ENCODE results near the gene CCRL2. TPM values are rescaled to one million over a fixed set of nuclear protein-coding genes. Genes with fewer than 3 reads are reported as not detected.

CCRL2 gene
- total RNA-seq, 1 donor from 2014 or later: not detected

GRCh38 chr3:46369151-46369550 is 37.9 kb upstream of the CCRL2 start:
- no peak for TF ChIP-seq CTCF (IDR thresholded peaks at IDR 0.05)
- Mint-ChIP-seq H3K36me3 (ENCODE audit: unreplicated experiment) (no peaks in the 10 kb centered on the region), H3K27me3 (ENCODE audit: unreplicated experiment) (peaks cover 67% of the 10 kb centered on the region), H3K4me3 (ENCODE audit: unreplicated experiment) (no peak overlapping the region), H3K4me1 (ENCODE audit: unreplicated experiment) (no peaks in the 10 kb centered on the region), H3K9me3 (ENCODE audit: unreplicated experiment) (no peaks in the 10 kb centered on the region), H3K27ac (ENCODE audit: unreplicated experiment) (no peak overlapping the region)
- DNase-seq (ENCODE audit: extremely low spot score, unreplicated experiment): peak; percentile 25

- Mint-ChIP-seq H3K9me3 (ENCODE audit: unreplicated experiment) (no peaks in the 10 kb centered on the region), H3K27me3 (ENCODE audit: unreplicated experiment) (peaks cover 70% of the 10 kb centered on the region), H3K27ac (ENCODE audit: unreplicated experiment) (no peak overlapping the region), H3K36me3 (ENCODE audit: unreplicated experiment) (no peaks in the 10 kb centered on the region), H3K4me1 (ENCODE audit: unreplicated experiment) (no peaks in the 10 kb centered on the region), H3K4me3 (ENCODE audit: unreplicated experiment) (no peak overlapping the region)
- no peak for TF ChIP-seq CTCF (IDR thresholded peaks at IDR 0.05)
- peak; percentile 13 for DNase-seq (ENCODE audit: extremely low spot score, unreplicated experiment)
Observed at GRCh38 chr3:46369675-46370132, 37.4 kb upstream of the CCRL2 start.

DNA sequence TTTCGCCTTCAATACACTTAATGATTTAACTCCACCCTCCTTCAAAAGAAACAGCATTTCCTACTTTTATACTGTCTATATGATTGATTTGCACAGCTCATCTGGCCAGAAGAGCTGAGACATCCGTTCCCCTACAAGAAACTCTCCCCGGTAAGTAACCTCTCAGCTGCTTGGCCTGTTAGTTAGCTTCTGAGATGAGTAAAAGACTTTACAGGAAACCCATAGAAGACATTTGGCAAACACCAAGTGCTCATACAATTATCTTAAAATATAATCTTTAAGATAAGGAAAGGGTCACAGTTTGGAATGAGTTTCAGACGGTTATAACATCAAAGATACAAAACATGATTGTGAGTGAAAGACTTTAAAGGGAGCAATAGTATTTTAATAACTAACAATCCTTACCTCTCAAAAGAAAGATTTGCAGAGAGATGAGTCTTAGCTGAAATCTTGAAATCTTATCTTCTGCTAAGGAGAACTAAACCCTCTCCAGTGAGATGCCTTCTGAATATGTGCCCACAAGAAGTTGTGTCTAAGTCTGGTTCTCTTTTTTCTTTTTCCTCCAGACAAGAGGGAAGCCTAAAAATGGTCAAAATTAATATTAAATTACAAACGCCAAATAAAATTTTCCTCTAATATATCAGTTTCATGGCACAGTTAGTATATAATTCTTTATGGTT is 36.1 kb upstream of the CCRL2 start, which contains the start of gene CCR5:
TSS of gene CCR5 (plus strand) at position 108 of the 680 bp plus-strand sequence. CDS start 1,957 bp downstream, outside the sequence.
- no peak for DNase-seq (ENCODE audit: extremely low spot score, unreplicated experiment)
- no peaks in the 10 kb centered on the region for H3K4me1 Mint-ChIP-seq (ENCODE audit: unreplicated experiment)
- no peak within 1 kb of the TSS for H3K4me3 Mint-ChIP-seq (ENCODE audit: unreplicated experiment)
- H3K36me3 Mint-ChIP-seq (ENCODE audit: unreplicated experiment): no peaks in the 10 kb centered on the region
- no peak within 1 kb of the TSS for H3K27ac Mint-ChIP-seq (ENCODE audit: unreplicated experiment)
- no peak for TF ChIP-seq CTCF (IDR thresholded peaks at IDR 0.05)
- H3K9me3 Mint-ChIP-seq (ENCODE audit: unreplicated experiment): no peaks in the 10 kb centered on the region
- peaks cover 72% of the 10 kb centered on the region for H3K27me3 Mint-ChIP-seq (ENCODE audit: unreplicated experiment)

DNA sequence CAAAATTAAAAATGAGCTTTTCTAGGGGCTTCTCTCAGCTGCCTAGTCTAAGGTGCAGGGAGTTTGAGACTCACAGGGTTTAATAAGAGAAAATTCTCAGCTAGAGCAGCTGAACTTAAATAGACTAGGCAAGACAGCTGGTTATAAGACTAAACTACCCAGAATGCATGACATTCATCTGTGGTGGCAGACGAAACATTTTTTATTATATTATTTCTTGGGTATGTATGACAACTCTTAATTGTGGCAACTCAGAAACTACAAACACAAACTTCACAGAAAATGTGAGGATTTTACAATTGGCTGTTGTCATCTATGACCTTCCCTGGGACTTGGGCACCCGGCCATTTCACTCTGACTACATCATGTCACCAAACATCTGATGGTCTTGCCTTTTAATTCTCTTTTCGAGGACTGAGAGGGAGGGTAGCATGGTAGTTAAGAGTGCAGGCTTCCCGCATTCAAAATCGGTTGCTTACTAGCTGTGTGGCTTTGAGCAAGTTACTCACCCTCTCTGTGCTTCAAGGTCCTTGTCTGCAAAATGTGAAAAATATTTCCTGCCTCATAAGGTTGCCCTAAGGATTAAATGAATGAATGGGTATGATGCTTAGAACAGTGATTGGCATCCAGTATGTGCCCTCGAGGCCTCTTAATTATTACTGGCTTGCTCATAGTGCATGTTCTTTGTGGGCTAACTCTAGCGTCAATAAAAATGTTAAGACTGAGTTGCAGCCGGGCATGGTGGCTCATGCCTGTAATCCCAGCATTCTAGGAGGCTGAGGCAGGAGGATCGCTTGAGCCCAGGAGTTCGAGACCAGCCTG is 35.3 kb upstream of the CCRL2 start:
- peaks cover 74% of the 10 kb centered on the region for H3K27me3 Mint-ChIP-seq (ENCODE audit: unreplicated experiment)
- H3K4me3 Mint-ChIP-seq (ENCODE audit: unreplicated experiment): no peak overlapping the region
- H3K4me1 Mint-ChIP-seq (ENCODE audit: unreplicated experiment): no peaks in the 10 kb centered on the region
- H3K27ac Mint-ChIP-seq (ENCODE audit: unreplicated experiment): no peak overlapping the region
- no peak for DNase-seq (ENCODE audit: extremely low spot score, unreplicated experiment)
- no peak for TF ChIP-seq CTCF (IDR thresholded peaks at IDR 0.05)
- H3K36me3 Mint-ChIP-seq (ENCODE audit: unreplicated experiment): no peaks in the 10 kb centered on the region
- H3K9me3 Mint-ChIP-seq (ENCODE audit: unreplicated experiment): no peaks in the 10 kb centered on the region

All from osteocyte (in vitro differentiated cells).